Thyroid gland (tissue), 4 donors: ENCODE results near the gene CALR3.

Experiments used
- CTCF ChIP-seq, 6 experiments: fragments of 200-600 bp in 3 of 6; fragments of 450-650 bp in 3 of 6; sonication (generic) in 3 of 6; IDR thresholded peaks; one replicate each; pipeline ENCODE4 v1.5.1; 2016 to 2019; ENCODE audit warnings: antibody characterized with exemption in 6 of 6, mild to moderate bottlenecking in 2 of 6, inconsistent platforms in 1 of 6, moderate library complexity in 1 of 6
- POLR2A ChIP-seq, 2 donors: fragments of 450-650 bp; IDR thresholded peaks; one replicate each; pipeline ENCODE4 v1.6.1; 2017; ENCODE audit warnings: antibody characterized with exemption in 2 of 2, mild to moderate bottlenecking in 2 of 2, moderate library complexity in 1 of 2

GRCh38 chr19:16456652-16457194 is 39.2 kb downstream of the CALR3 start:
- no peak for TF ChIP-seq CTCF (IDR thresholded peaks at IDR 0.05)
- no peak for TF ChIP-seq POLR2A (IDR thresholded peaks at IDR 0.05)
